ENCODE data around the gene RRP1. TPM values are rescaled to one million over a fixed set of nuclear protein-coding genes. Genes with fewer than 3 reads are reported as not detected.

RRP1 gene
- total and polyA plus RNA-seq, 10 of the 15 experiments (the other 5 are each of a cell fraction or from before 2014, with no cell fraction given), result 0.34 to 70.8 (median 35.1) TPM

DNA sequence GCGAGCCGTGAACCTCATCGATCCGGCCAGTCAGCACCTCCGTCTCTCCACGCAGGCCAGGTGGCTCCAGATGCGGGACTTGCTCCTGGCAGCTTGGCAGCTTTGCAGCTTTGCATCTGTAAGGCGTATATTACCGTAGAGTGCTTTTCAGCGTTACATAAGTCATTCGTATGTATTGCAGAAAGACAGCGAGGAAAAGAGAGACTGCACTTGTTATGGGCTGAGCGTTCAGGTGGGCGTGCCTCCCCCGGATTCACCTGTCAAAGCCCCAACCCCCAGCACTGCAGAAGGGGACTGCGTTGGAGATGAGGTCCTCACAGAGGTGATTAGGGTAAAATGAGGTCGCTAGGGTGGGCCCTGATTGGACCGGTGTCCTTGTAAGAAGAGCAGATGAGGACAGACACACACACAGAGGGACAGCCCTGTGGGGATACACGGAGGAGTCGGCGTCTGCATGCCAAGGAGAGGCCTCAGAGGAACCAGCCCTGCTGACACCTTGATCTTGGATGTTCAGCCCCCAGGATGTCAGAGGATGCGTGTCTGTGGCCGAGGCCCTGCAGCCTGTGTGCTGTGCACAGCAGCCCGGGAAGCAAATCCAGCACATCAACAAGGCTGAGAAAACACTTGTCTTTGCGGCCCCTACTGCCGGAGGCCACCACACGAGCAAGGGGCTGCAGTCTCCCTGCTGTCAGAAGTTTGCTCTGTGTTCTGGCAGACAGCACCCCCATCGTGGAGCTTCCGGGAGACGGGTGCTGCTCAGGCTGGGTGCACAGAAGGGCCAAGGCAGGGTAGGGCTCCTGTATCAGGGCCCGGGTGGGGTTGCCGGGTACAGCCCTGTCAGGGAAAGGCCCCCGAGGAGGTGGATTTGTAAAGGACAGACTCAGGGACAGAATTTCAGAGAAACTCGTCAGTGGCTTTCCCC, 64.7 kb downstream of the RRP1 start:
- ChIA-PET SMC1A (ENCODE audit: uncharacterized antibody, unreplicated experiment) (interaction anchor here (0.6 to 1.4 kb wide), 2 partner anchors 13 to 20 kb away, joined by 3 read pairs; no protein-coding TSS in a partner anchor), CTCF (no interaction called here), RAD21 (ENCODE audit: unreplicated experiment) (interaction anchor here (0.8 to 1.4 kb wide), 5 partner anchors 10 to 49 kb away, joined by 3 to 4 read pairs (median 3); no protein-coding TSS in a partner anchor), POLR2A (interaction anchor here (1.3 kb wide), 1 partner anchor 9 kb away, joined by 4 read pairs; no protein-coding TSS in a partner anchor)
- no peak for DNase-seq (ENCODE audit: low read depth, low spot score)
- H3K79me2 ChIP-seq (ENCODE audit: control insufficient read depth, insufficient read depth, low read length), result no peaks in the 10 kb centered on the region
- no peak overlapping the region for H3K4me2 ChIP-seq (ENCODE audit: control insufficient read depth, insufficient read depth)
- BruUV-seq (replicated peaks), result no TSS peak
- H3K4me1 ChIP-seq (ENCODE audit: control insufficient read depth, insufficient read depth, low read length), result peaks cover 15% of the 10 kb centered on the region
- 73% methylated on average over 34 of the region's 34 CpGs for WGBS (ENCODE audit: insufficient coverage, insufficient replicate concordance, low lambda C conversion rate, missing lambda C conversion rate)
- intact Hi-C loops (cut with micrococcal nuclease; ENCODE audit: unreplicated experiment), result no loop called here
- peaks cover 6% of the 10 kb centered on the region; the same call in 2 of the 3 replicates for H3K9me3 ChIP-seq (replicated peaks; ENCODE audit: control insufficient read depth, insufficient read depth, low read length)
- TF ChIP-seq SMARCA5 (IDR thresholded peaks at IDR 0.05) (0 out of 2 replicates have a peak, but pooled peaks have one; percentile 17), CBX3 (IDR thresholded peaks at IDR 0.05; ENCODE audit: borderline replicate concordance, low read depth) (no peak)
- peak; percentile 63 for ATAC-seq
- H3K4me3 ChIP-seq, result no peak overlapping the region
- H4K20me1 ChIP-seq (ENCODE audit: control insufficient read depth, insufficient read depth), result no peaks in the 10 kb centered on the region
- H2AFZ ChIP-seq (ENCODE audit: control insufficient read depth, low read depth, low read length), result peak overlapping the region; percentile 3
- in situ Hi-C loops (cut with MboI), result no loop called here
- no peak overlapping the region for H3K27ac ChIP-seq (ENCODE audit: control insufficient read depth, insufficient read depth)
- H3K27me3 ChIP-seq (replicated peaks in 1 of 2; ENCODE audit: control insufficient read depth in 2 of 2, insufficient read depth in 2 of 2, low read length in 1 of 2), result no peaks in the 10 kb centered on the region
- H3K36me3 ChIP-seq (ENCODE audit: control insufficient read depth in 2 of 2, insufficient read depth in 2 of 2, low read length in 1 of 2), result no peaks in the 10 kb centered on the region
- no peak for FAIRE-seq
- peak overlapping the region; percentile 12; the same call in 1 of the 2 replicates for H3K9ac ChIP-seq (ENCODE audit: control insufficient read depth, insufficient read depth, low read length)

Small RNA genes lying within 50 kb of the gene (small RNA-seq; reads per million reads assigned to genes)
- gene AP001052.1, result not detected

Other genes with a start within 250 kb of the RRP1 start
- 0.33 and 0.45 TPM in 2 replicates for gene HSF2BP, start 130.1 kb upstream of the RRP1 start, total RNA-seq (2014; rRNA removed)
- 0.32 and 0.45 TPM in 2 replicates for gene HSF2BP, start 130.1 kb upstream of the RRP1 start, total RNA-seq (2014; rRNA removed; fragmentation: Illumina TruSeq; extraction: Trizol)
- 0.38 and 0.48 TPM in 2 replicates for gene HSF2BP, start 130.1 kb upstream of the RRP1 start, total RNA-seq (2021)
- 0.20 and 0.26 TPM in 2 replicates for gene HSF2BP, start 130.1 kb upstream of the RRP1 start, polyA plus RNA-seq (2011; rRNA removed)
- 0.21 TPM in 1 of 2 replicates, not detected in the other for gene HSF2BP, start 130.1 kb upstream of the RRP1 start, polyA plus RNA-seq (2014; fragmentation: Illumina TruSeq; extraction: Trizol)
- gene HSF2BP, start 130.1 kb upstream of the RRP1 start, polyA plus RNA-seq (2014; fragmentation: Nextera tagmentation; extraction: Ambion mirVana), result under 1 TPM; 0.07 to 0.19 TPM
- gene HSF2BP, start 130.1 kb upstream of the RRP1 start, polyA plus RNA-seq (2014; rRNA removed), result 0.53 and 0.81 TPM in 2 replicates
- under 1 TPM; 0.32 to 0.53 TPM for gene HSF2BP, start 130.1 kb upstream of the RRP1 start, polyA plus RNA-seq (2016; fragmentation: Nextera tagmentation; extraction: Ambion mirVana)
- gene RRP1B, start 130.0 kb upstream of the RRP1 start, total RNA-seq (2014; rRNA removed), result 38.1 and 41.9 TPM in 2 replicates
- 32.5 and 36.3 TPM in 2 replicates for gene RRP1B, start 130.0 kb upstream of the RRP1 start, total RNA-seq (2014; rRNA removed; fragmentation: Illumina TruSeq; extraction: Trizol)
- 52.8 and 57.4 TPM in 2 replicates for gene RRP1B, start 130.0 kb upstream of the RRP1 start, total RNA-seq (2021)
- gene RRP1B, start 130.0 kb upstream of the RRP1 start, polyA plus RNA-seq (2011; rRNA removed), result 15.7 and 19.3 TPM in 2 replicates
- gene RRP1B, start 130.0 kb upstream of the RRP1 start, polyA plus RNA-seq (2014; fragmentation: Illumina TruSeq; extraction: Trizol), result 35.7 and 39.9 TPM in 2 replicates
- gene RRP1B, start 130.0 kb upstream of the RRP1 start, polyA plus RNA-seq (2014; fragmentation: Nextera tagmentation; extraction: Ambion mirVana), result 1 to 10 TPM; 8.1 to 9.7 TPM
- 33.7 and 35.0 TPM in 2 replicates for gene RRP1B, start 130.0 kb upstream of the RRP1 start, polyA plus RNA-seq (2014; rRNA removed)
- gene RRP1B, start 130.0 kb upstream of the RRP1 start, polyA plus RNA-seq (2016; fragmentation: Nextera tagmentation; extraction: Ambion mirVana), result 10 to 100 TPM; 45.0 to 47.0 TPM
- 45.0 and 59.7 TPM in 2 replicates for gene PDXK, start 70.4 kb upstream of the RRP1 start, total RNA-seq (2014; rRNA removed)
- gene PDXK, start 70.4 kb upstream of the RRP1 start, total RNA-seq (2014; rRNA removed; fragmentation: Illumina TruSeq; extraction: Trizol), result 41.3 and 45.8 TPM in 2 replicates
- gene PDXK, start 70.4 kb upstream of the RRP1 start, total RNA-seq (2021), result 107 and 111 TPM in 2 replicates
- gene PDXK, start 70.4 kb upstream of the RRP1 start, polyA plus RNA-seq (2011; rRNA removed), result 103 and 141 TPM in 2 replicates
- gene PDXK, start 70.4 kb upstream of the RRP1 start, polyA plus RNA-seq (2014; fragmentation: Illumina TruSeq; extraction: Trizol), result 24.3 and 53.1 TPM in 2 replicates
- 10 to 100 TPM in 1 of 2 experiments, 1 to 10 TPM in 1; 3.7 to 11.4 TPM for gene PDXK, start 70.4 kb upstream of the RRP1 start, polyA plus RNA-seq (2014; fragmentation: Nextera tagmentation; extraction: Ambion mirVana)
- gene PDXK, start 70.4 kb upstream of the RRP1 start, polyA plus RNA-seq (2014; rRNA removed), result 66.9 and 83.4 TPM in 2 replicates
- 10 to 100 TPM; 82.1 to 96.8 TPM for gene PDXK, start 70.4 kb upstream of the RRP1 start, polyA plus RNA-seq (2016; fragmentation: Nextera tagmentation; extraction: Ambion mirVana)
- gene CSTB, start 13.3 kb upstream of the RRP1 start, total RNA-seq (2014; rRNA removed), result 18.6 and 25.9 TPM in 2 replicates
- 20.4 and 20.6 TPM in 2 replicates for gene CSTB, start 13.3 kb upstream of the RRP1 start, total RNA-seq (2014; rRNA removed; fragmentation: Illumina TruSeq; extraction: Trizol)
- gene CSTB, start 13.3 kb upstream of the RRP1 start, total RNA-seq (2021), result 38.3 and 39.5 TPM in 2 replicates
- gene CSTB, start 13.3 kb upstream of the RRP1 start, polyA plus RNA-seq (2011; rRNA removed), result 43.3 and 45.6 TPM in 2 replicates
- gene CSTB, start 13.3 kb upstream of the RRP1 start, polyA plus RNA-seq (2014; fragmentation: Illumina TruSeq; extraction: Trizol), result 30.1 and 53.5 TPM in 2 replicates
- 10 to 100 TPM; 12.5 to 20.2 TPM for gene CSTB, start 13.3 kb upstream of the RRP1 start, polyA plus RNA-seq (2014; fragmentation: Nextera tagmentation; extraction: Ambion mirVana)
- gene CSTB, start 13.3 kb upstream of the RRP1 start, polyA plus RNA-seq (2014; rRNA removed), result 51.8 and 68.2 TPM in 2 replicates
- gene CSTB, start 13.3 kb upstream of the RRP1 start, polyA plus RNA-seq (2016; fragmentation: Nextera tagmentation; extraction: Ambion mirVana), result 10 to 100 TPM; 82.3 to 82.7 TPM
- gene AGPAT3, start 75.6 kb downstream of the RRP1 start, total RNA-seq (2014; rRNA removed), result 46.9 and 47.8 TPM in 2 replicates
- 26.1 and 28.2 TPM in 2 replicates for gene AGPAT3, start 75.6 kb downstream of the RRP1 start, total RNA-seq (2014; rRNA removed; fragmentation: Illumina TruSeq; extraction: Trizol)
- gene AGPAT3, start 75.6 kb downstream of the RRP1 start, total RNA-seq (2021), result 89.5 and 110 TPM in 2 replicates
- gene AGPAT3, start 75.6 kb downstream of the RRP1 start, polyA plus RNA-seq (2011; rRNA removed), result 27.6 and 47.8 TPM in 2 replicates
- gene AGPAT3, start 75.6 kb downstream of the RRP1 start, polyA plus RNA-seq (2014; fragmentation: Illumina TruSeq; extraction: Trizol), result 19.0 and 28.7 TPM in 2 replicates
- gene AGPAT3, start 75.6 kb downstream of the RRP1 start, polyA plus RNA-seq (2014; fragmentation: Nextera tagmentation; extraction: Ambion mirVana), result 1 to 10 TPM; 1.2 to 3.7 TPM
- 50.0 and 53.6 TPM in 2 replicates for gene AGPAT3, start 75.6 kb downstream of the RRP1 start, polyA plus RNA-seq (2014; rRNA removed)
- gene AGPAT3, start 75.6 kb downstream of the RRP1 start, polyA plus RNA-seq (2016; fragmentation: Nextera tagmentation; extraction: Ambion mirVana), result 10 to 100 TPM; 17.5 to 33.0 TPM
- gene TRAPPC10, start 222.7 kb downstream of the RRP1 start, total RNA-seq (2014; rRNA removed), result 31.0 and 40.9 TPM in 2 replicates
- gene TRAPPC10, start 222.7 kb downstream of the RRP1 start, total RNA-seq (2014; rRNA removed; fragmentation: Illumina TruSeq; extraction: Trizol), result 27.5 and 28.9 TPM in 2 replicates
- 34.4 and 39.6 TPM in 2 replicates for gene TRAPPC10, start 222.7 kb downstream of the RRP1 start, total RNA-seq (2021)
- gene TRAPPC10, start 222.7 kb downstream of the RRP1 start, polyA plus RNA-seq (2011; rRNA removed), result 24.5 and 38.7 TPM in 2 replicates
- gene TRAPPC10, start 222.7 kb downstream of the RRP1 start, polyA plus RNA-seq (2014; fragmentation: Illumina TruSeq; extraction: Trizol), result 33.9 and 34.8 TPM in 2 replicates
- gene TRAPPC10, start 222.7 kb downstream of the RRP1 start, polyA plus RNA-seq (2014; fragmentation: Nextera tagmentation; extraction: Ambion mirVana), result 1 to 10 TPM; 1.1 to 2.5 TPM
- 27.5 and 28.4 TPM in 2 replicates for gene TRAPPC10, start 222.7 kb downstream of the RRP1 start, polyA plus RNA-seq (2014; rRNA removed)
- gene TRAPPC10, start 222.7 kb downstream of the RRP1 start, polyA plus RNA-seq (2016; fragmentation: Nextera tagmentation; extraction: Ambion mirVana), result 10 to 100 TPM in 1 of 2 experiments, 1 to 10 TPM in 1; 5.9 to 14.3 TPM

All from GM12878 (cell line).